HEK293 (cell line): Measurements from ENCODE around the gene SYNE3.

ENCODE experiments used
- CTCF ChIA-PET: fragments of 350-600 bp; formaldehyde crosslinking; extraction: SDS; loops from one replicate; lab custom pipeline; 2021; ENCODE audit warnings: antibody characterized with exemption; lab: Yijun Ruan, JAX
- POLR2A ChIA-PET: fragments of 300-600 bp; formaldehyde crosslinking; extraction: SDS; loops from one replicate; lab custom pipeline; 2020; ENCODE audit warnings: antibody characterized with exemption, inconsistent platforms; lab: Yijun Ruan, JAX
- H3K27ac ChIP-seq: fragments of 200-500 bp; sonication (Bioruptor generic); 2 replicates; pipeline ENCODE4 v1.5.1; 2014; ENCODE audit warnings: low read depth, low read length, control low read depth, inconsistent platforms; ENCODE audit errors: extremely low read depth
- H3K36me3 ChIP-seq, 2 experiments: fragments of 200-500 bp in 1 of 2; sonication (Bioruptor generic) in 1 of 2; 1 replicate in 1 of 2; 2 replicates in 1 of 2; pipeline ENCODE4 v1.5.1; 2014 to 2017; ENCODE audit warnings: inconsistent platforms in 2 of 2, low read length in 2 of 2; ENCODE audit not compliant: control insufficient read depth in 2 of 2, insufficient read depth in 1 of 2
- H3K4me1 ChIP-seq: fragments of 200-500 bp; sonication (Bioruptor generic); 2 replicates; pipeline ENCODE4 v1.5.1; 2014; ENCODE audit warnings: mild to moderate bottlenecking, low read length, inconsistent platforms; ENCODE audit not compliant: control insufficient read depth, insufficient read depth
- H3K4me3 ChIP-seq: 2 replicates; pipeline ENCODE4 v1.5.1; 2011; ENCODE audit warnings: low read depth, mild to moderate bottlenecking, control low read depth, low read length, moderate library complexity
- H3K9me3 ChIP-seq: fragments of 200-500 bp; sonication (Bioruptor generic); 2 replicates; pipeline ENCODE4 v1.5.1; 2014; ENCODE audit warnings: low read depth, low read length, inconsistent platforms; ENCODE audit not compliant: control insufficient read depth, insufficient read depth
- EGR2 ChIP-seq: fragments of 450-650 bp; formaldehyde crosslinking; IDR thresholded peaks from 2 replicates; pipeline ENCODE4 v1.5.1; 2016; ENCODE audit warnings: low read depth, missing biosample characterization, missing genetic modification characterization
- GLI2 ChIP-seq: fragments of 450-650 bp; formaldehyde crosslinking; IDR thresholded peaks from 2 replicates; pipeline ENCODE4; 2017; ENCODE audit warnings: missing biosample characterization, missing genetic modification characterization, low read depth, borderline replicate concordance
- PRDM2 ChIP-seq: fragments of 450-650 bp; formaldehyde crosslinking; IDR thresholded peaks from 2 replicates; pipeline ENCODE4 v1.5.1; 2016; ENCODE audit warnings: missing biosample characterization, missing genetic modification characterization, borderline replicate concordance
- SP3 ChIP-seq: fragments of 450-650 bp; formaldehyde crosslinking; IDR thresholded peaks from 2 replicates; pipeline ENCODE4 v1.5.1; 2016; ENCODE audit warnings: missing biosample characterization, missing genetic modification characterization
- YY1 ChIP-seq: fragments of 450-650 bp; formaldehyde crosslinking; IDR thresholded peaks from 2 replicates; pipeline ENCODE4 v1.5.1; 2018; ENCODE audit warnings: missing biosample characterization, missing genetic modification characterization
- ZBTB10 ChIP-seq: fragments of 450-650 bp; formaldehyde crosslinking; IDR thresholded peaks from 2 replicates; pipeline ENCODE4 v1.5.1; 2016; ENCODE audit warnings: missing biosample characterization, missing genetic modification characterization
- ZNF175 ChIP-seq: fragments of 450-650 bp; formaldehyde crosslinking; IDR thresholded peaks from 2 replicates; pipeline ENCODE4 v1.5.1; 2016; ENCODE audit warnings: missing biosample characterization, missing genetic modification characterization
- ZNF18 ChIP-seq: fragments of 450-650 bp; formaldehyde crosslinking; IDR thresholded peaks from 2 replicates; pipeline ENCODE4 v1.5.1; 2016; ENCODE audit warnings: missing biosample characterization, missing genetic modification characterization
- ZNF184 ChIP-seq: fragments of 450-650 bp; IDR thresholded peaks from 2 replicates; pipeline ENCODE4 v1.5.1; 2018; ENCODE audit warnings: missing biosample characterization, mild to moderate bottlenecking, missing genetic modification characterization
- ZNF292 ChIP-seq: fragments of 450-650 bp; formaldehyde crosslinking; IDR thresholded peaks from 2 replicates; pipeline ENCODE4 v1.5.1; 2016; ENCODE audit warnings: low read depth, missing biosample characterization, missing genetic modification characterization, borderline replicate concordance
- ZNF324 ChIP-seq: fragments of 450-650 bp; formaldehyde crosslinking; IDR thresholded peaks from 2 replicates; pipeline ENCODE4 v1.5.1; 2016; ENCODE audit warnings: missing biosample characterization, missing genetic modification characterization
- ZNF488 ChIP-seq: fragments of 450-650 bp; formaldehyde crosslinking; IDR thresholded peaks from 2 replicates; pipeline ENCODE4 v1.5.1; 2016; ENCODE audit warnings: missing biosample characterization, missing genetic modification characterization
- ZNF529 ChIP-seq: fragments of 450-650 bp; formaldehyde crosslinking; IDR thresholded peaks from 2 replicates; pipeline ENCODE4 v1.5.1; 2017; ENCODE audit warnings: missing genetic modification characterization, missing biosample characterization; ENCODE audit not compliant: insufficient replicate concordance
- ZNF596 ChIP-seq: fragments of 450-650 bp; IDR thresholded peaks from 2 replicates; pipeline ENCODE4 v1.5.0; 2018; ENCODE audit warnings: missing biosample characterization, mild to moderate bottlenecking, missing genetic modification characterization, moderate library complexity
- ZNF600 ChIP-seq: fragments of 450-650 bp; formaldehyde crosslinking; IDR thresholded peaks from 2 replicates; pipeline ENCODE4 v1.5.1; 2016; ENCODE audit warnings: missing biosample characterization, missing genetic modification characterization
- ZNF837 ChIP-seq: fragments of 450-650 bp; formaldehyde crosslinking; IDR thresholded peaks from 2 replicates; pipeline ENCODE4 v1.5.1; 2016; ENCODE audit warnings: missing biosample characterization, missing genetic modification characterization
- ZSCAN23 ChIP-seq: fragments of 450-650 bp; formaldehyde crosslinking; IDR thresholded peaks from 2 replicates; pipeline ENCODE4 v1.5.1; 2016; ENCODE audit warnings: missing biosample characterization, missing genetic modification characterization
- TF ChIP-seq, protein P1 (sequence below): fragments of 450-650 bp; formaldehyde crosslinking; IDR thresholded peaks from 2 replicates; pipeline ENCODE4 v1.5.0; 2017; ENCODE audit warnings: missing biosample characterization, missing genetic modification characterization, borderline replicate concordance

Gene SYNE3

GRCh38 chr14:95490138-95490509, 26.3 kb downstream of the SYNE3 start (continued):
- no peak for TF ChIP-seq ZNF324 (tag by site-specific recombination)

DNA sequence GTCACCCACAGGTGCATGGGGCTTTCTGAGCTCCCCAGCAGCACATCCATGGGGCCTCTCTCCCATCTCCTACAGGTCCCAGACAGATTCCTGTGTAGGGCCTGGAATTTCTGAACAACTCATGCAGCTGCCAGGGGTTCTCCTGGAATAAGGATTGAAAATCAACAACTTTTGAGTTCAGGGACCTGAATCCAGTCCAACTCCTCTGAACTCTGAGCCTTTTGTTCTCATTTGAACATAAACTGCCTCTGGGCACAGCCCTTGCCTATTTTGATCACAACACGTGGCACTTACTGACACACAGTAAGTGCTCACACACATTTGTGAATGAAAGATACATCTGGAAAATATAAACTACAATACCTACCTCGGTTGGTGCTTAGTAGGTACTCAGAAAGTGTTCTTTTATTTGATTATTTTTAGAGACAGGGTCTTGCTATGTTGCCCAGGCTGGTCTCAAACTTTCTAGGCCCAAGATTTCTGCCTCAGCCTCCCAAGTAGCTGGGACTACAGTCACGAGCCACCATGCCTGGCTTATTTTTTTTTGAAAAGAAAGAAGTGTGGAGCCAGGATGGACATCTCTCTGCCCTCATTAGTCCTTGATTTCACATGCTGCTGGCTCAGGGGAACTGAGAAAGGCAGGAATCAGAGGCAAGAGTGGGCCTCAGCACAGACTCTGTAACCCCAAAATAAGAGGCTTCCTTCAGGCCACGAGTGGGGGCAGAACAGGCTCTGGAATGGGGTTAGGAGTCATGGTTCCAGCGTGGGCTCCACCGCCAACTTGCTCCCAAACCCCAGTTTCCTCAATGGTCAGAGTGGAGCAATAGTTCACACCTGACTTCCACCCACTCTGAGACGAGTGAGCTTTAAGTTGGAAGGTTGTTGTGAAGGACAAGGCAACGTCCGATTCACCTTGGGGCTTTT, 27.0 kb downstream of the SYNE3 start:
- Histone ChIP-seq H3K27ac (no peak overlapping the region), H3K4me3 (no peak overlapping the region)
- CTCF ChIA-PET = interaction anchor here (1.2 kb wide), 1 partner anchor 26 kb away, joined by 3 read pairs; no protein-coding TSS in a partner anchor

More for the DNA sequence above, 27.0 kb downstream of the SYNE3 start:
- POLR2A ChIA-PET = no interaction called here
- no peaks in the 10 kb centered on the region for H3K4me1 ChIP-seq
- H3K36me3 ChIP-seq = no peaks in the 10 kb centered on the region
- H3K9me3 ChIP-seq = no peaks in the 10 kb centered on the region
- TF ChIP-seq EGR2 (tag by site-specific recombination) (no peak), YY1 (tag by site-specific recombination) (no peak), ZNF600 (tag by site-specific recombination) (no peak), GLI2 (no peak), ZNF175 (tag by site-specific recombination) (no peak), ZNF292 (tag by site-specific recombination) (no peak), ZNF529 (tag by site-specific recombination) (no peak), ZNF18 (tag by site-specific recombination) (no peak), ZNF488 (tag by site-specific recombination) (no peak), ZBTB10 (no peak), SP3 (no peak), PRDM2 (tag by site-specific recombination) (no peak), ZNF596 (no peak), ZNF837 (tag by site-specific recombination) (no peak), ZSCAN23 (no peak), ZNF184 (no peak)
- TF ChIP-seq, protein P1, sequence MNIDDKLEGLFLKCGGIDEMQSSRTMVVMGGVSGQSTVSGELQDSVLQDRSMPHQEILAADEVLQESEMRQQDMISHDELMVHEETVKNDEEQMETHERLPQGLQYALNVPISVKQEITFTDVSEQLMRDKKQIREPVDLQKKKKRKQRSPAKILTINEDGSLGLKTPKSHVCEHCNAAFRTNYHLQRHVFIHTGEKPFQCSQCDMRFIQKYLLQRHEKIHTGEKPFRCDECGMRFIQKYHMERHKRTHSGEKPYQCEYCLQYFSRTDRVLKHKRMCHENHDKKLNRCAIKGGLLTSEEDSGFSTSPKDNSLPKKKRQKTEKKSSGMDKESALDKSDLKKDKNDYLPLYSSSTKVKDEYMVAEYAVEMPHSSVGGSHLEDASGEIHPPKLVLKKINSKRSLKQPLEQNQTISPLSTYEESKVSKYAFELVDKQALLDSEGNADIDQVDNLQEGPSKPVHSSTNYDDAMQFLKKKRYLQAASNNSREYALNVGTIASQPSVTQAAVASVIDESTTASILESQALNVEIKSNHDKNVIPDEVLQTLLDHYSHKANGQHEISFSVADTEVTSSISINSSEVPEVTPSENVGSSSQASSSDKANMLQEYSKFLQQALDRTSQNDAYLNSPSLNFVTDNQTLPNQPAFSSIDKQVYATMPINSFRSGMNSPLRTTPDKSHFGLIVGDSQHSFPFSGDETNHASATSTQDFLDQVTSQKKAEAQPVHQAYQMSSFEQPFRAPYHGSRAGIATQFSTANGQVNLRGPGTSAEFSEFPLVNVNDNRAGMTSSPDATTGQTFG (tag by site-specific recombination) = no peak
